H9 (cell line): Measurements from ENCODE around the gene RBM12. TPM values are rescaled to one million over a fixed set of nuclear protein-coding genes. Genes with fewer than 3 reads are reported as not detected.

Experiments used
- DNase-seq: peaks from one replicate; pipeline ENCODE4 v3.0.0-alpha.2; 2017
- H2AFZ ChIP-seq: one replicate; pipeline ENCODE4 v1.6.1; 2013; ENCODE audit warnings: mild to moderate bottlenecking, low read length, control low read depth, moderate library complexity
- H2AK5ac ChIP-seq: 2 replicates; pipeline ENCODE4 v1.6.1; 2013; ENCODE audit warnings: low read length, control low read depth, mixed read lengths; ENCODE audit not compliant: insufficient read length
- H2BK120ac ChIP-seq: one replicate; pipeline ENCODE4 v1.6.1; 2013; ENCODE audit warnings: low read depth, mild to moderate bottlenecking, low read length, control low read depth, inconsistent platforms; ENCODE audit not compliant: poor library complexity, severe bottlenecking
- H2BK12ac ChIP-seq: 2 replicates; pipeline ENCODE4 v1.6.1; 2013; ENCODE audit warnings: low read length, control low read depth, mixed read lengths, low read depth; ENCODE audit not compliant: insufficient read length
- H2BK15ac ChIP-seq: 2 replicates; pipeline ENCODE4 v1.6.1; 2013; ENCODE audit warnings: low read depth, low read length, control low read depth
- H2BK20ac ChIP-seq: one replicate; pipeline ENCODE4 v1.6.1; 2013; ENCODE audit warnings: low read depth, mild to moderate bottlenecking, low read length, control low read depth, inconsistent platforms; ENCODE audit not compliant: poor library complexity, severe bottlenecking
- H2BK5ac ChIP-seq: 2 replicates; pipeline ENCODE4 v1.6.1; 2013; ENCODE audit warnings: low read length, control low read depth, mixed read lengths; ENCODE audit not compliant: insufficient read length
- H3K14ac ChIP-seq: 2 replicates; pipeline ENCODE4 v1.6.1; 2013; ENCODE audit warnings: low read length, control low read depth; ENCODE audit not compliant: insufficient read depth
- H3K18ac ChIP-seq: 2 replicates; pipeline ENCODE4 v1.6.1; 2013; ENCODE audit warnings: low read depth, mild to moderate bottlenecking, mixed read lengths, low read length, control low read depth; ENCODE audit not compliant: insufficient read length
- H3K23ac ChIP-seq: 2 replicates; pipeline ENCODE4 v1.6.1; 2013; ENCODE audit warnings: low read length, control low read depth, mixed read lengths, low read depth; ENCODE audit not compliant: insufficient read length
- H3K23me2 ChIP-seq: 2 replicates; pipeline ENCODE4 v1.6.1; 2013; ENCODE audit warnings: low read depth, mild to moderate bottlenecking, mixed read lengths, low read length, control low read depth; ENCODE audit not compliant: insufficient read length, poor library complexity, severe bottlenecking
- H3K27ac ChIP-seq: 2 replicates; pipeline ENCODE4 v1.5.1; 2013; ENCODE audit warnings: low read length, control low read depth, mixed read lengths, low read depth; ENCODE audit not compliant: insufficient read length
- H3K27me3 ChIP-seq: 2 replicates; pipeline ENCODE4 v1.6.1; 2013; ENCODE audit warnings: low read length, control low read depth, inconsistent platforms; ENCODE audit not compliant: insufficient read depth
- H3K4ac ChIP-seq: 2 replicates; pipeline ENCODE4 v1.6.1; 2013; ENCODE audit warnings: low read depth, mild to moderate bottlenecking, control low read depth, inconsistent platforms, low read length, moderate library complexity
- H3K4me1 ChIP-seq: 2 replicates; pipeline ENCODE4 v1.6.1; 2013; ENCODE audit warnings: low read length, control low read depth, inconsistent platforms; ENCODE audit not compliant: insufficient read depth
- H3K4me2 ChIP-seq: 2 replicates; pipeline ENCODE4 v1.6.1; 2013; ENCODE audit warnings: low read length, control low read depth, mixed read lengths; ENCODE audit not compliant: insufficient read length, insufficient read depth
- H3K56ac ChIP-seq: 2 replicates; pipeline ENCODE4 v1.6.1; 2013; ENCODE audit warnings: low read depth, mild to moderate bottlenecking, mixed read lengths, low read length, control low read depth; ENCODE audit not compliant: insufficient read length
- H3K79me1 ChIP-seq: 2 replicates; pipeline ENCODE4 v1.6.1; 2013; ENCODE audit warnings: low read depth, mild to moderate bottlenecking, moderate library complexity, low read length, control low read depth, inconsistent platforms; ENCODE audit not compliant: insufficient read depth, poor library complexity, severe bottlenecking
- H3K79me2 ChIP-seq: 2 replicates; pipeline ENCODE4 v1.6.1; 2013; ENCODE audit warnings: low read length, control low read depth, inconsistent platforms; ENCODE audit not compliant: insufficient read depth
- H3K9ac ChIP-seq: 2 replicates; pipeline ENCODE4 v1.6.1; 2013; ENCODE audit warnings: low read length, control low read depth, mixed read lengths; ENCODE audit not compliant: insufficient read length; ENCODE audit errors: extremely low read depth
- H3K9me3 ChIP-seq: one replicate; pipeline ENCODE4 v1.6.1; 2013; ENCODE audit warnings: low read depth, low read length, inconsistent platforms; ENCODE audit not compliant: control insufficient read depth
- H3T11ph ChIP-seq: one replicate; pipeline ENCODE4 v1.6.1; 2013; ENCODE audit warnings: mild to moderate bottlenecking, low read length, control low read depth, inconsistent platforms
- H4K20me1 ChIP-seq: one replicate; pipeline ENCODE4 v1.6.1; 2013; ENCODE audit not compliant: control insufficient read depth, insufficient read length, insufficient read depth
- H4K5ac ChIP-seq: 2 replicates; pipeline ENCODE4 v1.6.1; 2013; ENCODE audit warnings: low read depth, mild to moderate bottlenecking, mixed read lengths, low read length, control low read depth; ENCODE audit not compliant: insufficient read length
- H4K8ac ChIP-seq: replicated peaks from 2 replicates; pipeline ENCODE4 v1.6.1; 2013; ENCODE audit warnings: low read length, control low read depth, mixed read lengths, low read depth; ENCODE audit not compliant: insufficient read length
- H4K91ac ChIP-seq: 2 replicates; pipeline ENCODE4 v1.6.1; 2013; ENCODE audit warnings: low read depth, mild to moderate bottlenecking, moderate library complexity, mixed read lengths, low read length, control low read depth; ENCODE audit not compliant: insufficient read length
- H3K27ac Mint-ChIP-seq, 3 experiments: 2 replicates in 2 of 3; 3 replicates in 1 of 3; pipeline ENCODE4 v1.8.0; 2020 to 2021; ENCODE audit warnings: mixed read lengths in 3 of 3, mild to moderate bottlenecking in 1 of 3, moderate library complexity in 1 of 3
- H3K27me3 Mint-ChIP-seq: 2 replicates; pipeline ENCODE4 v1.8.0; 2021; ENCODE audit warnings: low read depth, mild to moderate bottlenecking, moderate library complexity, mixed read lengths
- H3K36me3 Mint-ChIP-seq, 3 experiments: 2 replicates in 2 of 3; 3 replicates in 1 of 3; pipeline ENCODE4 v1.8.0; 2020 to 2021; ENCODE audit warnings: low read depth in 3 of 3, mixed read lengths in 3 of 3; ENCODE audit not compliant: insufficient read depth in 1 of 3
- H3K4me1 Mint-ChIP-seq, 2 experiments: 2 replicates each; pipeline ENCODE4 v1.8.0; 2020; ENCODE audit warnings: mixed read lengths in 2 of 2
- H3K4me3 Mint-ChIP-seq, 2 experiments: 2 replicates in 1 of 2; 3 replicates in 1 of 2; pipeline ENCODE4 v1.8.0; 2020 to 2021; ENCODE audit warnings: mild to moderate bottlenecking in 2 of 2, mixed read lengths in 2 of 2, moderate library complexity in 1 of 2
- H3K9me3 Mint-ChIP-seq, 2 experiments: 2 replicates in 1 of 2; 3 replicates in 1 of 2; pipeline ENCODE4 v1.8.0; 2020; ENCODE audit warnings: mild to moderate bottlenecking in 2 of 2, mixed read lengths in 2 of 2, moderate library complexity in 1 of 2
- WGBS: extraction: QIAGEN DNeasy Blood & Tissue Kit; methylation state at CpG from one replicate; pipeline ENCODE4 v1.1.7; 2013; ENCODE audit warnings: missing lambda C conversion rate, low lambda C conversion rate, mixed read lengths; ENCODE audit not compliant: insufficient read length; ENCODE audit errors: extremely low coverage; 5-methylcytosine and 5-hydroxymethylcytosine counted together
- total RNA-seq: library from RNA; stranded (reverse); gene quantifications from 2 replicates; pipeline ENCODE4 v1.2.1, GENCODE V29; 2021
- TF ChIP-seq, protein P1 (sequence below): fragments of 200-600 bp; sonication (generic); conservative IDR thresholded peaks from 3 replicates; pipeline ENCODE4 v1.8.0; 2021; ENCODE audit warnings: antibody characterized with exemption, mild to moderate bottlenecking

Gene RBM12
- total RNA-seq, 1 experiment from 2014 or later: 260 TPM

DNA sequence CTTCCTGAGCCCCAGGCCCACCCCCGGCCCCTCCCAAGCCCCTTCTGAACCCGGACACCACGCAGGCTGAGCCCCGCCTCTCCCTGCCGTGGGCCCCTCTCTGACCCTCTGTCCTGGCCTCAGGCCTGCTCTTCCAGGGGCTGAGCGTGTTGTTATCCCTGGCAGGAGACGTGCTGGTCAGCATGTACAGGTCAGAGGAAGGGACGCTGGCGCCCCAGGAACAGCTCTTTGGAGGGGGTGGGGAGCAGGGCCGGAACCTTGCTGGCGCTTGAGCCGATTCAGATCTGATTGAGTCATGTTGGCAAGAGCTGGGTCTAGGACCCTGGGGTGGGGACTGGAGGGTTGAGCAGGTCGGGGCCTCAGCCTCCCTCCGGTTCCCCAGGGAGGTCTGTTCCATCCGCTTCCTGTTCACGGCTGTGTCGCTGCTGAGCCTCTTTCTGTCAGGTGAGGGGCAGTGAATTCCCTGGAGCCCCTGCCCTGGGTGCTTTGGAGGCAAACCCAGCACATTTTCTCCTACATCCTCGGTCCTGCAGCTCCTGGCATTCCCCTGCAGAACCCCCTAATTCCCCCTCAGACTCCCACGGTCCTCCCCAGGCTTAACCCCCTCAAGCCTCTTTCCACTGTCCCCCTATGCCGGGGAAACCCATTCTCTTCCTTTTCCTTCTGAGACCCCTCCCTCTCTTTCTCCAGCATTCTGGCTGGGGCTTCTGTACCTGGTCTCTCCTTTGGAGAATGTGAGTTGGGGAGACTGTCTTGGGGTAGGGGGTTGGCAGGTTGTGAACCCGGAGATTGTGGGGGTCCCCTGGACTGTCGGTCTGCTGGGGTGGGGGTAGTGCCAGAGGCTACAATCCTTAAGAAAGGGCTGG lies 47.1 kb downstream of the RBM12 start:
- H3K4me3 Mint-ChIP-seq: peak overlapping the region; percentile 81 to 96
- Histone ChIP-seq H3K14ac (no peak overlapping the region), H4K5ac (no peak overlapping the region), H2BK15ac (no peak overlapping the region), H3K27me3 (no peaks in the 10 kb centered on the region; the same call in 1 of the 2 replicates), H3K23ac (no peak overlapping the region), H3K79me2 (no peaks in the 10 kb centered on the region), H2BK12ac (no peak overlapping the region), H3K23me2 (peaks cover 18% of the 10 kb centered on the region), H3K4me2 (peak overlapping the region; percentile 77), H3K9me3 (no peaks in the 10 kb centered on the region), H3T11ph (no peak overlapping the region), H4K8ac (no peak overlapping the region), H4K91ac (no peak overlapping the region), H3K4me1 (no peaks in the 10 kb centered on the region), H3K4ac (no peak overlapping the region), H3K56ac (no peak overlapping the region), H3K18ac (no peak overlapping the region), H2BK5ac (no peak overlapping the region), H4K20me1 (no peaks in the 10 kb centered on the region), H2AFZ (no peak overlapping the region), H2AK5ac (no peak overlapping the region), H3K27ac (no peak overlapping the region), H2BK20ac (no peak overlapping the region), H2BK120ac (no peak overlapping the region), H3K79me1 (no peaks in the 10 kb centered on the region), H3K9ac (peak overlapping the region; percentile 33)
- H3K4me1 Mint-ChIP-seq: peaks cover 21 to 28% of the 10 kb centered on the region in 2 experiments
- TF ChIP-seq, protein P1, sequence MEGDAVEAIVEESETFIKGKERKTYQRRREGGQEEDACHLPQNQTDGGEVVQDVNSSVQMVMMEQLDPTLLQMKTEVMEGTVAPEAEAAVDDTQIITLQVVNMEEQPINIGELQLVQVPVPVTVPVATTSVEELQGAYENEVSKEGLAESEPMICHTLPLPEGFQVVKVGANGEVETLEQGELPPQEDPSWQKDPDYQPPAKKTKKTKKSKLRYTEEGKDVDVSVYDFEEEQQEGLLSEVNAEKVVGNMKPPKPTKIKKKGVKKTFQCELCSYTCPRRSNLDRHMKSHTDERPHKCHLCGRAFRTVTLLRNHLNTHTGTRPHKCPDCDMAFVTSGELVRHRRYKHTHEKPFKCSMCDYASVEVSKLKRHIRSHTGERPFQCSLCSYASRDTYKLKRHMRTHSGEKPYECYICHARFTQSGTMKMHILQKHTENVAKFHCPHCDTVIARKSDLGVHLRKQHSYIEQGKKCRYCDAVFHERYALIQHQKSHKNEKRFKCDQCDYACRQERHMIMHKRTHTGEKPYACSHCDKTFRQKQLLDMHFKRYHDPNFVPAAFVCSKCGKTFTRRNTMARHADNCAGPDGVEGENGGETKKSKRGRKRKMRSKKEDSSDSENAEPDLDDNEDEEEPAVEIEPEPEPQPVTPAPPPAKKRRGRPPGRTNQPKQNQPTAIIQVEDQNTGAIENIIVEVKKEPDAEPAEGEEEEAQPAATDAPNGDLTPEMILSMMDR: peak; percentile 59
- peak overlapping the region in 2 of 3 experiments; percentile 32 to 40; a peak in 2 of 7 replicates for H3K27ac Mint-ChIP-seq
- peak; percentile 80 for DNase-seq
- no peaks in the 10 kb centered on the region for H3K9me3 Mint-ChIP-seq
- no peaks in the 10 kb centered on the region for H3K36me3 Mint-ChIP-seq
- peaks cover 28% of the 10 kb centered on the region for H3K27me3 Mint-ChIP-seq
- no CpG with 5 or more reads among the region's 22 CpGs for WGBS
